SK-N-DZ (cell line): Measurements from ENCODE around the gene FFAR1.

Source experiments
- DNase-seq: peaks from one replicate; pipeline ENCODE4 v3.0.0-alpha.2; 2015; ENCODE audit warnings: low spot score

Gene FFAR1

GRCh38 chr19:35314858-35315470, 32.7 kb upstream of the FFAR1 start:
- no peak for DNase-seq

- DNase-seq = peak; percentile 24
Measured at GRCh38 chr19:35315883-35316282, 31.8 kb upstream of the FFAR1 start.

DNA sequence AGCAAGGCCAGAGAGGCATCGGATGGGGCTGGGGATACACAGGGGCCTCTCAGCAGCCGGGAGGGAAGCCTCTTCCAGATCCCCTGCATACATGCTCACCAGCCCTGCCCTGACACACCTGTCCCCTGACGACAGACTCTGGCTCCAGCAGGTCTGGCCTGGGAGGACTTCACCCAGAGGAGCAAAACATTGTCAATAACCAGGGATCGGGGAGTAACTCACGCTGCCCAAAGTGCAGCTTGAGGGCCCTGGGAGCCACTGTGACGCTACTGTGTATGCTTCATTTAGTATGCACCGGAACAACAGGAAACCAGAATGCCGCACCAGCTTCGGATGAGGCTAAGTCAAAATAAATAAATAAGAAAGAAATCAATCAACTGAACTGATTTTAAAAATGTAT, 31.1 kb upstream of the FFAR1 start:
- DNase-seq = no peak

DNA sequence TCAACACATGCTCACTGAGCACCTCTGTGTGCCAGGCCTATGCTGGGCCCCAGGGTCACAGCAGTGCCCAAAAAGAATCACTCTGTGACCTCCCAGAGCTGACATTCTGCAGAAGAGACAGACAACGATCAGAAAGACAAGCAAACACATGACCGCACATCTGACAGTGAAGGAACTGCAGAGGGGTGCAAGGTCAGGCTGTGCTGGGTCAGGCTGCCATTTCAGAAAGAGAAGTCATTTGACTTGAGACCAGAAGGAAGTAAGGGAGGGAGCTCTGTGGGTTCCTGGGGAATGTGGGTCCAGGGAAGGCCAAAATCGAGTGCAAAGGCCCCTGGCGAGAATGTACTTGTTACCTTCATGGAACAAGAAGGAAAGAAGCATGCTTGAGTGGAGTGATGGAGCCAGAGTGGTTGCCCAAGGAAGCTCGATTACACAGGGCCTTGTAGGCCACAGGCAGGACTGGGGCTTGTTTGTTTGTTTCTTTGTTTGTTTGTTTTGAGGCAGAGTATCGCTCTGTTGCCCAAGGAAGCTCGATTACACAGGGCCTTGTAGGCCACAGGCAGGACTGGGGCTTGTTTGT, 30.1 kb upstream of the FFAR1 start:
- no peak for DNase-seq

DNA sequence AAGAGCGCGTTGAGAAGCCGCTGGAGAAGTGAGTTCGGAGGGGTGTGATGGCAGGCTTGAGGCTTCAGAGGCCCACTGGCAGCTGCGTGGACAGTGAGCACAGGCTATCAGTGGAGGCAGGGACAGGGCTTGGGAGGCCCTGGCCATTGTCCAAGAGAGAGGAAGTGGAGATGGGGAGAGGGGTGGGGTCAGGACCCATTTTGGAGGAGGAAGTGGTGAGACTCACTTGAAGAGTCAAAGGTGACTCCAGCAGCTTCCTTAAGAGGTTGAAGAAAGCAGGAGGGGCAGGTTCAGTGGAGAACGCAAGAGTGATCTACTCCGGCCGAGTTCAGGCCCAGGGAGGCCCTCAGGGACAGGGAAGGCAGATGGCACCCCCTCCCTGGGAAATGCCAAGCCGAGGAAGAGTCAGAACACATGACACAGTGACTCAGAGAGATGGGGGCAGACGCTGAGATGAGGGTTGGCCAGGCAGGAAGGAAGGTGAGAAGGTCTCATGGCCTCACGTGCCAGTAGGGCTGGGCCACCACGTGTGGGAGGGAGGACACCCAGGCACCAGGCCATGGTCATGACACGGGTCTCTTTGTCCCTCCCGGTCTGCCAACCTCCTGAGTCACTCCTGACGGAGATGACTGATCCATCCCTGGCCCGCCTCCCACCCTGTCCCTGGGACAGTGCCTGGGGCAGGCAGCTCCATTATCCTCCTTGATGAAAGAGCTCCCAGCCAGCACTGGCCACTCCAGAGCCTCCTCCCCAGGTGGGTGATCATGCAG, 28.8 kb upstream of the FFAR1 start:
- no peak for DNase-seq

GRCh38 chr19:35320065-35320713, 27.5 kb upstream of the FFAR1 start:
- DNase-seq = no peak

GRCh38 chr19:35321291-35321690, 26.4 kb upstream of the FFAR1 start:
- DNase-seq = no peak

- no peak for DNase-seq
Measured at GRCh38 chr19:35322014-35322413, 25.7 kb upstream of the FFAR1 start.

- DNase-seq = no peak
Measured at GRCh38 chr19:35327642-35328041, 20.1 kb upstream of the FFAR1 start.

- no peak for DNase-seq
Measured at GRCh38 chr19:35328851-35329285, 18.8 kb upstream of the FFAR1 start, which contains the start of gene CD22. TSS of gene CD22 (plus strand) at chr19:35329187. CDS start at chr19:35332041, 2,854 bp downstream.

GRCh38 chr19:35329323-35329722, 18.4 kb upstream of the FFAR1 start:
- DNase-seq = no peak

DNA sequence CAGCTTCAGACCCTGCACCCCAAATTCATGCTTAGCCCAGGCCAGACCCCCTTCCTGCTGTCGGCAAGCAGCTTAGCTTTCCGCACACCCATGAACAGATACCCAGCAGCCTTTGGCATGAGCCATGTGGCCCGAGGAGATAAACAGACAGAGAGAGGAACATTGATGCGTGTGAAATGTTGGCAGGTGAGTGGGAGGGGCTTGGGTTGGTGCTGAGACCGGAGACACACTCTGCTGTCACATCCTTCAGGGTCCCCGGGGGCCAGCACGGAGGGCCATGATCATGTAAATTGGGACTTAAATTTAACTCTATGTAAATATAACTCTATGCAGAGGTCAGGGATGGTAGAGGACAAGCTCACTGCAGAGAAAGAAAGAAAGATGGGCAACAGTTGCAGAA, 17.2 kb upstream of the FFAR1 start:
- DNase-seq = no peak

DNA sequence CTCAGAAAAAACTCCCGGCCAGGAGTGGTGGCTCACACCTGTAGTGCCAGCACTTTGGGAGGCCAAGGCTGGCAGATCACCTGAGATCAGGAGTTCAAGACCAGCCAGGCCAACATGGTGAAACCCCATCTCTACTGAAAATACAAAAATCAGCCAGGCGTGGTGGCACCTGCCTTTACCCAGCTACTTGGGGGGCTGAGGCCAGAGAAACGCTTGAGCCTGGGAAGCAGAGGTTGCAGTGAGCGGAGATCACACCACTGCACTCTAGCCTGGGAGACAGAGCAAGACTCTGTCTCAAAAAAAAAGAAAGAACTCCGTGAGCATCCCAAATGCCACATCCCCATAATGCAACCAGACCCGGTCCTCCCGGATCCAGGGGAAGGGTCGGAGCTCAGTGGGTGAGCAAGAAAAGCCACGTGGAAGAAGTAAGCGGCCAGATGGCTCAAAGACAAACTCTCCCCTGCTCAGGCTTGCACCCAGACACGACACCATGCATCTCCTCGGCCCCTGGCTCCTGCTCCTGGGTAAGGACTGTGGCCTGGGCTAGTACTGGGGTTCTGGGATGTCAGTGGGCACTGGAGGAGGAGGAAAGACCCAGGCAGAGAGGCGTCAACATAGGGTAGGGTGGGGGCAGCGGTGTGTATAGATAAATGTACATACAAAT, 16.0 kb upstream of the FFAR1 start:
- no peak for DNase-seq

DNA sequence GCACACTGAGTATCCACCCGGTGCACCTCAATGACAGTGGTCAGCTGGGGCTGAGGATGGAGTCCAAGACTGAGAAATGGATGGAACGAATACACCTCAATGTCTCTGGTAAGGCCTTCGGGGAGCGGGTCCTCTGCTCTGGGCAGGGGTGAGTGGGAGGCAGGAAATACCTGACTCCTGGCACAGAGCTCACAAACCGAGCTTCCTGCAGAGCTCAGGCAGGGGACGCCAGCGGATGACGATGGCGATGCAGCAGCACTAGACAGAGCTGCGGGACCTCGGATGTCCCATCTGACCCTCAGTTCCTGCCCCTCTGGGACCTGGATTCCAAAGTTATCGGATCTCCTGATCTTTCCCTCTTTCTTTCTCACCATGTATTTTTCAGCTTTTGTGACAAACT, 14.9 kb upstream of the FFAR1 start:
- DNase-seq = no peak

GRCh38 chr19:35334144-35334753, 13.5 kb upstream of the FFAR1 start:
- DNase-seq = no peak

GRCh38 chr19:35336166-35336955, 11.3 kb upstream of the FFAR1 start:
- DNase-seq = no peak

GRCh38 chr19:35337097-35337983, 10.4 kb upstream of the FFAR1 start:
- DNase-seq = no peak

- no peak for DNase-seq
Measured at GRCh38 chr19:35337984-35338296, 9.8 kb upstream of the FFAR1 start.

DNA sequence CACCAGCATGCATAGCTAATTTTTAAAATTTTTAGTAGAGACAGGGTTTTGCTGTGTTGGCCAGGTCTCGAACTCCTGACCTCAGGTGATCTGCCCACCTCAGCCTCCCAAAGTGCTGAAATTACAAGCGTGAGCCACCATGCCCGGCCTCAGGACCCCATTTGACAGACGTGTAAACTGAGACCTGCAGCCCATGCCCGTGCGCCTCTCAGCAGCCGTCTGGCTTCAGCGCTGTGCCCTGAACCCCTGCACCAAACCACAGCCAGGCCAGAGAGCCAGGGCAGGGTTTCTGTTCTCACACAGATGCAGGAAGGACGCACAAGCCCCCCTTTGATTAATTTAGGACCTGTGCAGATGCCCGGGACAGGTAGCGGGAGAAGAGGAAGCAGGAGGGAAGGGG, 7.3 kb upstream of the FFAR1 start:
- DNase-seq = no peak

GRCh38 chr19:35341006-35341405, 6.7 kb upstream of the FFAR1 start:
- DNase-seq = no peak
